GM03348 (cell line): ENCODE data around the gene SLC51A.
A peak's percentile ranks its signal among the peaks of the same experiment; 100 is the strongest.
"Not testable (repeated sequence)": the region's sequence is repeated elsewhere in the genome, so short reads cannot be mapped to it uniquely, and the experiment has no call there.

Source experiments
- DNase-seq: peaks from one replicate; pipeline ENCODE4 v3.0.0; 2012; ENCODE audit warnings: low spot score

Gene SLC51A

GRCh38 chr3:196216089-196216564, at the start of gene SLC51A:
Gene SLC51A, plus strand, starts transcription at chr3:196216534. Its CDS starts 179 bp downstream, at chr3:196216713.
- DNase-seq = no peak

DNA sequence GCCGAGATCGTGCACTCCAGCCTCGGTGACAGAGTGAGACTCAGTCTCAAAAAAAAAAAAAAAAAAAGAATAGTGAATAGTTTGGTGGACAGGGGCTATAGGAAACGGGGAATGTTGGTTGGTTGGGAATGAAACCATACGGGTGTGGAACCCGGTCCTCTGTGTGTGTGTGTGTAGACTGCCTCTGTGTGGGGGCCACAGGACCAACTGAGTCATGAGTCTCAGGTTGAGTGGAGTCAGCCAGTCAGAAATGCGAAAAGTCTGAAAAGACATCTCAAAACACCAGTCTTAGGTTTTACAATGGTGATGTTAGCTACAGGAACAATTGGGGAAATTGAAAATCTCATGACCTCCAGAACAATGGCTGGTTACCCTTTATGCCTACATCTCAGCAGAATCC, 49.6 kb upstream of the SLC51A start:
- DNase-seq = no peak

GRCh38 chr3:196168808-196169391, 47.4 kb upstream of the SLC51A start:
- no peak for DNase-seq

GRCh38 chr3:196169836-196170240, 46.5 kb upstream of the SLC51A start:
- DNase-seq = no peak

DNA sequence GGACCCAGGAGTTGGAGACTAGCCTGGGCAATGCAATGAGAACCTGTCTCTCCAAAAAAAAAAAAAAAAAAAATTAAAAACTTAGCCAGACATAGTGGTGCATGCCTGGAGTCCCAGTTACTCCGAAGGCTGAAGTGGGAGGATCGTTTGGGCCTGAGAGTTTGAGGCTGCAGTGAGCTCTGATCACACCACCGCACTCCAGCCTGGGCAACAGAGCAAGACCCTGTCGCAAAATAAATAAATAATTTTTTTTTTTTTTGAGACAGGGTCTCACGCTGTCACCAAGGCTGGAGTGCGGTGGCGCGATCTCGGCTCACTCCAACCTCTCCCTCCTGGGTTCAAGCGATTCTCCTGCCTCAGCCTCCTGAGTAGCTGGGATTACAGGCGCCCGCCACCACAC, 46.0 kb upstream of the SLC51A start:
- DNase-seq = not testable (repeated sequence)

DNA sequence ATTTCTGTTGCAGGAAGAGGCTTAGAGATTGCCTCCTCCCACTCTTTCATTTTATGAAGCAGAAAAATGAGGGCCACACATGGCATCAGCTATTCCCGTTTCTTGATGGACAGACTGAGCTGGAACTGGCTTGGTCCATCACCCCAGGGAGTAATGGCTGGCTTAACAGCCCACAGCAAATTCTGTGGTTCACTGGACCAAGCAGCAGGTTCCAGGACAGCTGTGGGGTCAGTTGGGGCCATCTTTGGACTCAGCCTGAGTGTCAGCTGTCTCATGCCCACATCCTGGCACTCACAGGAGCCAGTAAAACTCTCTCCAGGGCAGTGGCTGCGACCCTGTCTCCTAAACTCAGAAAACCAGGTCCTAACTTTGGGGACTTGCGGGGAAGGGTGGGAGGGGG, 41.7 kb upstream of the SLC51A start:
- DNase-seq = no peak

DNA sequence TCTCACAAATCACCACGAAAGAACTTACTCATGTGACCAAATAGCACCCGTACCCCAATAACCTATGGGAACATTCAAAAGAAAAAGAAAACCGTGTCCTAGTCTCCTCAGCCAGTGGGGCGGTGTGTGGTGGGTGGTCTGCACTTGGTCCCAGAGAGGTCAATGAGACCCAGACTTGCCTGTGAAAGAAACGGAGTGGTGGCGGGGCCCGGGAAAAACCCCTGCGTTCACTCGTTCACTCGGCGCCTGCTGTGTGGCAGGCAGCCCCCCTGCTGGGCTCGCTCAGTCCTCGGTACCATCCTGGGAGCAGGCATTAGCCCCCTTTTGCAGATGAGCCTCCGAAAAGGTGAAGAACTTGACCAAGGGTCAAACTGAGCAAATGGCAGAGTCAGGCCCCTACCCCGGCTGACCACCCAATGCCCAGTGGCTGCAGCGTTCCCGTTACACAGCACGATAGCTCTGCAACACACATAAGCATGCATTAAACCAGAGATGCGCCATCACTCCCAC, 41.2 kb upstream of the SLC51A start:
- DNase-seq = no peak

- DNase-seq = no peak
Measured at GRCh38 chr3:196175722-196176121, 40.6 kb upstream of the SLC51A start.

DNA sequence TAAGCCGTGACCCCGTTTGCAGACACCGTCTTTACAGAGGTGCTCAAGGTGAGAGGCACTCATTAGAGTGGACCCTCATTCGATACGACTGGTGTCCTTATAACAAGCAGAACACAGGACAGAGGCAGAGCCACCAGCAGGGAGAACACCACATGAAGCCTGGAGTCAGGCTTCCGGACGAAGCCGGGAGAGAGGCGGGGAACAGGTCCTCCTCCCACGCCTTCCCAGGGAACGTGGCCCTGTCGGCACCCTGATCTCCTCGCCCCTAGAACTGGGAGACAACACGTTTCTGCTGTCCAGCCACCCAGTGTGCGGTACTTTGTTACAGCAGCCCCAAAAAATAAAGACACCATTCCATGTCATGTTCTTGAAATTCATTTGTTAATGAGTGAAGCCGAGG, 38.8 kb upstream of the SLC51A start:
- no peak for DNase-seq

- DNase-seq = no peak
Measured at GRCh38 chr3:196177967-196178366, 38.4 kb upstream of the SLC51A start.

DNA sequence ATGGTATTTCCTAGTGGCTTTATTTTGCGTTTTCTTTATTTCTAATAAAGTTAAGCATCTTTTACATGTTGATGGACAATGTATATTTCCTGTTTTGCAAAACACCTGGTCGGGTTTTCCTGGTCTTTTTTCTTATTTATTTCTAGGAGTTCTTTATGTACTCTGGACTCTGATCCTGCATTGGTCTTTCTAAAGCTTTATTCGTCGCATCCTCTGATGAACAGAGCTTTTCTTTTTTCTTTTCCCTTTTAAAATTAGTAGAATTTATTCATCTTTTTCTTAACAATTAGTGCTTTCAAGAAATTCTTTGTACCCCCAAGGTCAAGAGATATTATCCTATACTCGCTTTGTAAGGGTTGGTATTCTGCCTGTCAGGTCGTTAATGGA, 37.3 kb upstream of the SLC51A start:
- no peak for DNase-seq

DNA sequence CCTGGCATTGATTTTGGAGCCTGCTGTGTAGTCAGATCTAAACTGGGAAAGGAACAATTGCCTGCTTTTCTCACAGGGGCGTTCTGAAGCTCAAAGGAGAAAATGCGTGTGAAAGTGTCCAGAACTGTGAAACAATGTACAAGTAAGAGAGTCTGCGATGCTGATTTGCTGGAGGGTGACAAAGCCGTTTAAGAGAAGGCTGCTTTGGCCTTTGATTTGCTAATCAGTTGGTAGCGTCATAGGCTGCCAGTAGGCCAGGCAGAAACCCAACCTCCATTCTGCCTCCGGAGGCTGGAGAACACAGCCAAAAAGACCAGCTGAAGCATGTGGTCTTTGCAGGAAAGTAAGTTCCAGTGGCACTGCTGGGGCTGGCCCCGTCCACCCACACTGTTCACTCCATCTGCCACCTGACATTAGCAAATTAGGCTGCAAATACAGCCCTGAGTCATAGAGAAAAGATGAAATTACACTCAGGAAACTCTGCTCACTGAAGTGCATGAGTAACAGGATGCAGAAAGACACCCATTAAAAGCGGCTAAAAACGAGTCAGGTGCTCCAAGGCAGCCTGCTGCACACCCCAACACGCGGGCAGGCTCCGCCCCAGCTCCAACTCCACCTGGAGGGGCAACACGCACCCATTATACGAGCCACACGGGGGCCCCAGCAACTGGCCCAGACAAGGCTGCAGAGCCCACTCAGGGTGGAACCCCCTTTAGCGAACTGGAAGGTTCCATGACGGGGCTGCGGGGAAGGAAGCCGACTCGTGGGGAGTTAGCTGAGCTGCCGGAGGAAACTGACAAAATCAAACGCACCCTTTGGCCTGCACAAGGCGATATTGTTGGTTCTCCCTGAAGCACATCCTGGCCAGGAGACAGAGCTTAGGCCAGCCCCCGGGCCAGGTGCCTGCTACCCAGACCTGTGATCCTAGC, 36.7 kb upstream of the SLC51A start:
- DNase-seq = peak; percentile 72

DNA sequence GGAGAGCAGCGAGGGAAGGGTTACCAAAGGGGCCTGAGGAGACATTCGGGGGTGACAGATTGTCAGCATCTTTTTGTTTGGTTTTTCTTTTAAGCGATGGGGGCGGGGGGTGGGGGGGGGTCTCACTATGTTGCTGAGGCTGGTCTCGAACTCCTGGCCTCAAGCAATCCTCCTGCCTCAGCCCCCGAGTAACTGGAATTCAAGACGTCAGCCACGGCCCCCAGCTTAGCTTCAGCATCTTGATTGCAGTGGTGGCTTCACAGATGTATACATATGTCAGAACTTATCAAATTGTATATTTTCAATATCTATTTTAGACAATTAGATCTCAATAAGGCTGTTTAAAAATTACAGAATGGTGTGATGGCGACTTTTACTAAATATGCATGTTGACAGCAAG, 36.0 kb upstream of the SLC51A start:
- DNase-seq = no peak

DNA sequence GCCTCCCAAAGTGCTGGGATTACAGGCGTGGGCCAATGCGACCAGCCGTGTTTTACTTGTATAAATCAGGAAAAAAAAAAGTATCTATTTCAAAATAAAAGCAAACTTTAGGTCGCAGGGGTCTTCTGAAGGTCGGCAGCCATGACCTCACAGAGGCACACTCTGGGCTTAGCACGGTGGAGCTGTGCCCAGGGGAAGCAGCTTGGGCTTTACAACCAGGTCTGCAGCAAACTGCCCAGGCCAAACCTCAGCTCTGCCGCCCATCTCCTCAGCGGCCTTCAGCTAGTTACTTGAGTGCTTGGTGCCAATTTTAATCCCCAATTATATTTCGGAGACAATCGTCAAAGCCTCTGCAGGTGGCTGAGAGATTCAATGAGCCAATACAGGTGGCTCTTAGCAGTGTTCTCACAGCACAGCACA, 35.2 kb upstream of the SLC51A start:
- no peak for DNase-seq

DNA sequence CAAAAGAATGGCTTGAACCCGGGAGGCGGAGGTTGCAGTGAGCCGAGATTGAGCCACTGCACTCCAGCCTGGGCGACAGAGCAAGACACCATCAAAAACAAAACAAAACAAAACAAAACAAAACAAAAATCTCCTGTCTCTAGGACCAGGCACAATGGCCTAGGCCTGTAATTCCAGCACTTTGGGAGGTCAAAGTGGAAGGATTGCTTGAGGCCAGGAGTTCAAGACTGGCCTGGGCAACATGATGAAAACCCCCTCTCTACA, 32.2 kb upstream of the SLC51A start:
- not testable (repeated sequence) for DNase-seq

GRCh38 chr3:196184881-196185280, 31.5 kb upstream of the SLC51A start:
- no peak for DNase-seq

DNA sequence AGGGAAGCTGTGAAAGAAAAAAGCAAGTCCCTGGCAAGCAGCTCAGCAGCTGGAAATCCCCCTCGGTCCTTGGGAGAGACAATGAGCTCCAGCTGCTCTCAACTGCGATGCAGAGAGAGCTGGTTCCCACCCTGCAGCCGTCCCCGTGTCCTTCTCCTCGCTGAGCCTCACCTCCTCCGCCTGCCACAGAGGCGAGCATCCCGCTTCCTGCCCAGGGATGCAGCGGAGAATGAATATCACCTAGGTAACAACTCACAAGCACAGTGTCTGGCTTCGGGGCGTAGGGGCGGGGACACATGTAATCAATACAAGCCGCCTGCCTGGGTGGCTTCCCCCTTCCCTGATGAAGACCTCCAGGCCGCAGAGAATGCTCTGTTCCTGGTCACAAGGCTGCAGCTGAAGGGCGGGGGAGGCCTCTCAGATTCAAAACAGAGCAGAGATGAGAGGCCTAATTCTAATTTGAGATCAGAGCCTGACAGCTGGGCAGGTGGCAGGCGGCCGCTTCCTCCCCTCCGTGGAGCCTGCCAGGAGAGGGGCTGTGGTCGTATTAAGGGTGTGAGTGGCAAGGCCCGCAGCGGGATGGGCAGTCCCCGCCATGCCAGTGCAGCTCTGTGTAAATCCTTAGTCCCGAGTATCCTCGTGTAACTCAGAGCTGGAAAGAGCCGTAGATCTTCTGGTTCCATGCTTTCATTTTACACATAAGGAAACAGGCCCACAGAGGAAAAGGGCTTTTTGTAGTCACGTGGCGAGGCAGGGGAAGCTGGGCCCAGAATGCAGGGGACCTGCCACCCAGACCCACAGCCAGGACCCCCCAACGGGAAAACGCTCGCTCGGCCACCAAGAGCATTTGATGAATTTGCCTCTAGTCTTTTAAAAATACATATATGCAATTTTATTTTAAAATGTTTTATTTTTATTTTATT, 29.4 kb upstream of the SLC51A start:
- no peak for DNase-seq

DNA sequence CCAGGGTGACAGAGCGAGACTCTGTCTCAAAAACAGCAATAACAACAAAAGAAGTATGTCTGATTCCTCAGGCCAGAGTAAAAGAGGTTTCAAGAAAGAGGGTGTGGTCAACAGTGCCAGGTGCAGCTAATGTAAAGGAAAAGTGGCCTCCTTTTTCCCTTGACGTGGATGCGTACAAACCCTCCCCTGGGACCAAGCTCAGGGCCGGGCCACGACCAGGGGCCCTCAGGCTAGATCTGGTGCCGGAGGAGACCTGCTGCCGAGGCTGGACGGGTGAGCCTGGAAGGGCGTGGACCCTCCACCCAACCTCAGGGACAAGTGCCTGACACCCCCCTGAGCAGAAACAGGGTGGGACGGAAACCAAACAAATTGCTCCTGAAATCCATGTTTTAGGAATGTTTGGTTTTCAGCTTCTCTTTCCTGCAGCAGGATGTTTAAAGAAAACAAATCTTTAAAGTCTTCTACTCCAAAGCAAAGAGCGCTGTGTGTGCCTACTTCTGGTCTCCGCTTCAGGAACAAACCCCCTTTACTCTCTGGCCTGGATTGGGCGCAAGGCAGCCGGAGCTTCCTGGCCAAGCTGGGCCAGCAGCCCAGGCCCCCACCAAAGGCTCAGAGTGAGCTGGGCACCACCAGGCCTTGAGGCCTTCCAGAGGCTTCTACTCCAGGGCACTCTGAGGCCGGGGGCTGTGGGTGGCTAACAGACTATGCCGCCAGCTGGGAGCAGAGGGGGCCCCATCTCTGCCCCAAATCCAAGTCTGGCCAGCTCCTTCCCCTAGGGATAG, 26.6 kb upstream of the SLC51A start:
- DNase-seq = no peak

DNA sequence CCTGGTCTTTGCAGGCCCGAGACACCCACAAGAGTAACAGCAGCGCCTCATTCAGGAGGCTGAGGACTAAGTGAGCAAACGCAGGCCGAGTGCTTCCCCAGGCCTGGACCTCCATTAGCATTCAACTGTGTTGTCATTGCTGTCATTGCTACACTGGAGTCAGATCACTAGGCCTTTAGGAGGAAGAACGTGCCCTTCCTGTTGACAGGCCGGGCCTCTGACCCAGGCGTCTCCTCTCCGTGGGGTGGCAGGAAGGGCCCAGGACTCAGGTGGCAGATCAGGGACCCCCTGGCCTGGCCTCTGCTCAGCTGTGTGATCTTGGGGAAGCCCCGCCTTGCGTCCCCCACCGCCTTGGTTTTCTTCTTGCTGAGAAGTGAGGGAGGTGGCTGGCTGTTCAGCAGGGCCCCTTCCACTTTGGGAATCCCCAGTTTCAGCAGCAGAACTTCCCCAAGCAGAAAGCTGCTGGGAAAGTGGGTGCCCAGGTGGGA, 24.3 kb upstream of the SLC51A start:
- DNase-seq = no peak

GRCh38 chr3:196192524-196193051, 23.7 kb upstream of the SLC51A start:
- no peak for DNase-seq

DNA sequence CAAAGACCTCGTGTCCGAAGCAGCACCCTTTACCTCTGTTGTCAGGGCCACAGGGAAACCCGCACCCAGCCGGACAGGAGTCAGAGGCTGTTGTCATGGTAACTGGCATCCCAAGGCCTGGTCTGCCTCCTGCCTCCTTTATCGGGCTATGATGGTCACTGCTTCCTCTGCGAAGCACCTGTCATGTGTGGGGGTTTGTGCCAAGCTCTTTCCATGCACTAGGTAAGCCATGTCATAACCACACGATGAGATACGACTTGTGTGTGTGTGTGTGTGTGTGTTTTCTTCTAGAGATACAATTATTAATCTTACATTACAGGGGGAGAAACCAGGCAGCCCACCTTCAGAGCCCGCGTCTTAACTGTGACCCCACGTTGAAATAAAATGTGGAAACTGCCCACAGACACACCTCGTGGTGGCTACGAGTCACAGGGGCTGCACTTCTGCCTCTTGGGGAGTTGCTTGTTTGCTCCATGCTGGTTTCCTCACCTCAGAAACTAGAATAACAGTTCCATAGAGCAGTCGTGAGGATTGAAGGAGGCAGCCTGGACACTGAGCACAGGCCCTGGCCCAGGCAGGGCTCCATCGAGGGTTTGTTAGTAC, 23.1 kb upstream of the SLC51A start:
- no peak for DNase-seq
